Astrocyte of the spinal cord (primary cell): ENCODE data around the gene POLA2.
"Not testable (repeated sequence)": the region's sequence is repeated elsewhere in the genome, so short reads cannot be mapped to it uniquely, and the experiment has no call there.

Experiments
- DNase-seq: peaks from one replicate; pipeline ENCODE4 v3.0.0; 2011; ENCODE audit warnings: low read depth, low spot score
- H3K4me3 ChIP-seq: 2 replicates; pipeline ENCODE4 v1.5.1; 2011; ENCODE audit warnings: low read depth, mild to moderate bottlenecking, low read length, moderate library complexity
- CTCF ChIP-seq: IDR thresholded peaks from 2 replicates; pipeline ENCODE4 v1.5.1; 2012; ENCODE audit warnings: low read depth, mild to moderate bottlenecking, low read length, inconsistent platforms
- in situ Hi-C: cut with HindIII; loops from 2 replicates; pipeline ENCODE4 v1.10.0; 2017; ENCODE audit warnings: low sequenced_read_pairs

The POLA2 gene

GRCh38 chr11:65224930-65225278 is 36.9 kb upstream of the POLA2 start:
- in situ Hi-C loops: no loop called here
- no peak for TF ChIP-seq CTCF
- no peak overlapping the region for H3K4me3 ChIP-seq
- DNase-seq: peak; percentile 60

- peak; percentile 62 for TF ChIP-seq CTCF
- in situ Hi-C loops: no loop called here
- DNase-seq: peak; percentile 53
- H3K4me3 ChIP-seq: peak overlapping the region; percentile 41
These were observed 36.3 kb upstream of the POLA2 start for GRCh38 chr11:65225279-65226102.

- TF ChIP-seq CTCF: no peak
- DNase-seq: no peak
- H3K4me3 ChIP-seq: peak overlapping the region; percentile 41
- in situ Hi-C loops: no loop called here
These were observed 35.7 kb upstream of the POLA2 start for GRCh38 chr11:65226103-65226442.

- H3K4me3 ChIP-seq: no peak overlapping the region
- no peak for TF ChIP-seq CTCF
- DNase-seq: no peak
- in situ Hi-C loops: no loop called here
These were observed 33.9 kb upstream of the POLA2 start for GRCh38 chr11:65227879-65228278.

- in situ Hi-C loops: no loop called here
- no peak for DNase-seq
- no peak for TF ChIP-seq CTCF
- no peak overlapping the region for H3K4me3 ChIP-seq
These were observed 25.3 kb upstream of the POLA2 start for GRCh38 chr11:65236194-65237059.

GRCh38 chr11:65238302-65238701 is 23.5 kb upstream of the POLA2 start:
- H3K4me3 ChIP-seq, in situ Hi-C loops, DNase-seq: not testable (repeated sequence)

GRCh38 chr11:65241134-65241533 is 20.6 kb upstream of the POLA2 start:
- no peak for DNase-seq
- no peak overlapping the region for H3K4me3 ChIP-seq
- no peak for TF ChIP-seq CTCF
- in situ Hi-C loops: no loop called here
